ENCODE results near the gene PDSS2. TPM values are rescaled to one million over a fixed set of nuclear protein-coding genes. Genes with fewer than 3 reads are reported as not detected.

The PDSS2 gene
- total and polyA plus RNA-seq, 2 of the 8 experiments (the other 6 are each of a cell fraction or from before 2014, with no cell fraction given) = 10.7 to 16.1 TPM

DNA sequence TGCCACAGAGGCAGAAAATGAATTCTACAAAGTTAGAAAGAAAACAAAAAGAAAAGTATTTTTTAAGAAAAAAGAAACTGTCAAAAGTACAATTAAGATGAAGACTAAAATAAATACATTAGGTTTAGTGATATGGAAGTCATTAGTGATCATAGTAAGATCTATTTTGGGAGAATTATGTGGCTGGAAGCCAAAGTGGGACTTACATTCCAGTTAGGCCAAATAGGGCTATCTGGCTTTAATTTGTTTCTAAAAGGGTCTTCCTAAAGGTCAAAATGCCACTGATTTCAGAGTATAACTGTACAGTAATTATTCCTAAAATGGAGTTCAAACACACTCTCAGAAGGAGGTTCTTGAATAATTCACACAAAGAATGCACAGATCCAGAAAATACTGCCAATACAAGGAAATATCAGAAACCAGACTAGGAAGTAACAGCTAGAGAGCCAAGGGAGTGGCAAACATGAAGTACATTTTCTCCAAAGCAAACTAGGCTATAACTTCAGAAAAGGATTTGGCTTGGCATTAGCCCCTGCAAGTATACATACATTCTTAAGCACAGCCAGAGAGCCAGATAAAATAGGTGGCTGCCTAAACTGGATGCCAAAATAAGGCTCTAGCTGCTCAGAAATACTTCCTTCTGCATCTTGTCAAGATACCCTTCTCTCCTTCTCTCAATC lies 45.3 kb downstream of the PDSS2 start (continued):
- TF ChIP-seq HDAC2 (IDR thresholded peaks at IDR 0.05; ENCODE audit: borderline replicate concordance in 1 of 2, low read depth in 2 of 2, low read length in 2 of 2) = no peak
- no peak for TF ChIP-seq POLR2AphosphoS5 (IDR thresholded peaks at IDR 0.05; ENCODE audit: low read depth, low read length)
- no peak for TF ChIP-seq CTBP2 (IDR thresholded peaks at IDR 0.05; ENCODE audit: borderline replicate concordance, insufficient read depth, insufficient read length, low read length)
- no peak for TF ChIP-seq EZH2 (IDR thresholded peaks at IDR 0.05; ENCODE audit: low read depth, low read length, severe bottlenecking)
- no peak for TF ChIP-seq TCF12 (IDR thresholded peaks at IDR 0.05; ENCODE audit: low read depth, low read length)
